Trophoblast cell (in vitro differentiated cells and primary cell): Measurements from ENCODE around the gene ALKBH7.

Source experiments
- DNase-seq, 2 donors: peaks; one replicate each; pipeline ENCODE4 v3.0.0-alpha.2; 2016
- H2AFZ ChIP-seq: 2 replicates; pipeline ENCODE4 v1.6.1; 2013; ENCODE audit warnings: low read length, moderate library complexity, mild to moderate bottlenecking; ENCODE audit not compliant: insufficient read depth, poor library complexity
- H2AK5ac ChIP-seq: 2 replicates; pipeline ENCODE4 v1.6.1; 2013; ENCODE audit warnings: mild to moderate bottlenecking, low read length
- H2BK120ac ChIP-seq: 2 replicates; pipeline ENCODE4 v1.6.1; 2013; ENCODE audit warnings: low read length, mild to moderate bottlenecking, moderate library complexity; ENCODE audit not compliant: insufficient read depth, poor library complexity
- H2BK12ac ChIP-seq: 2 replicates; pipeline ENCODE4 v1.6.1; 2013; ENCODE audit warnings: mild to moderate bottlenecking, low read length, moderate library complexity
- H2BK5ac ChIP-seq: 2 replicates; pipeline ENCODE4 v1.6.1; 2013; ENCODE audit warnings: low read length, low read depth, moderate library complexity, mild to moderate bottlenecking; ENCODE audit not compliant: poor library complexity
- H3K14ac ChIP-seq: 2 replicates; pipeline ENCODE4 v1.6.1; 2013; ENCODE audit warnings: mild to moderate bottlenecking, low read length
- H3K18ac ChIP-seq: 2 replicates; pipeline ENCODE4 v1.6.1; 2013; ENCODE audit warnings: mild to moderate bottlenecking, low read length
- H3K23ac ChIP-seq: 2 replicates; pipeline ENCODE4 v1.6.1; 2013; ENCODE audit warnings: low read length
- H3K27ac ChIP-seq: 2 replicates; pipeline ENCODE4 v1.5.1; 2013; ENCODE audit warnings: low read depth, mild to moderate bottlenecking, inconsistent platforms, low read length, moderate library complexity
- H3K27me3 ChIP-seq: 2 replicates; pipeline ENCODE4 v1.6.1; 2013; ENCODE audit warnings: inconsistent platforms, mild to moderate bottlenecking, low read length, moderate library complexity; ENCODE audit not compliant: insufficient read depth
- H3K36me3 ChIP-seq, 2 experiments: 1 replicate in 1 of 2; 2 replicates in 1 of 2; pipeline ENCODE4 v1.6.1; 2013; ENCODE audit warnings: low read length in 2 of 2, mild to moderate bottlenecking in 2 of 2, moderate library complexity in 1 of 2; ENCODE audit not compliant: insufficient read depth in 2 of 2, control insufficient read depth in 1 of 2
- H3K4ac ChIP-seq: 2 replicates; pipeline ENCODE4 v1.6.1; 2013; ENCODE audit warnings: low read depth, mild to moderate bottlenecking, low read length, moderate library complexity
- H3K4me1 ChIP-seq, 2 experiments: 1 replicate in 1 of 2; 2 replicates in 1 of 2; pipeline ENCODE4 v1.6.1; 2013; ENCODE audit warnings: low read length in 2 of 2, mild to moderate bottlenecking in 2 of 2, moderate library complexity in 1 of 2; ENCODE audit not compliant: insufficient read depth in 2 of 2, control insufficient read depth in 1 of 2
- H3K4me2 ChIP-seq: 2 replicates; pipeline ENCODE4 v1.6.1; 2013; ENCODE audit warnings: inconsistent platforms, mild to moderate bottlenecking, low read length, moderate library complexity
- H3K4me3 ChIP-seq: 2 replicates; pipeline ENCODE4 v1.5.1; 2013; ENCODE audit warnings: mild to moderate bottlenecking, low read depth, low read length, inconsistent platforms
- H3K79me1 ChIP-seq: one replicate; pipeline ENCODE4 v1.6.1; 2013; ENCODE audit warnings: low read length
- H3K79me2 ChIP-seq: 2 replicates; pipeline ENCODE4 v1.6.1; 2013; ENCODE audit warnings: low read length, mild to moderate bottlenecking; ENCODE audit not compliant: control insufficient read depth, insufficient read depth, poor library complexity
- H3K9ac ChIP-seq: 2 replicates; pipeline ENCODE4 v1.6.1; 2013; ENCODE audit warnings: mild to moderate bottlenecking, low read length
- H3K9me3 ChIP-seq: 2 replicates; pipeline ENCODE4 v1.6.1; 2013; ENCODE audit warnings: low read depth, mild to moderate bottlenecking, control low read depth, inconsistent platforms, low read length; ENCODE audit not compliant: insufficient read depth
- H4K12ac ChIP-seq: 2 replicates; pipeline ENCODE4 v1.6.1; 2013; ENCODE audit warnings: low read depth, mild to moderate bottlenecking, low read length, moderate library complexity
- H4K8ac ChIP-seq: 2 replicates; pipeline ENCODE4 v1.6.1; 2013; ENCODE audit warnings: low read depth, mild to moderate bottlenecking, low read length, moderate library complexity
- H4K91ac ChIP-seq: one replicate; pipeline ENCODE4 v1.6.1; 2013; ENCODE audit warnings: low read depth, mild to moderate bottlenecking, low read length, moderate library complexity
- WGBS: extraction: QIAGEN DNeasy Blood & Tissue Kit; methylation state at CpG from one replicate; pipeline ENCODE4 v1.1.7; 2013; ENCODE audit warnings: missing lambda C conversion rate; ENCODE audit not compliant: insufficient read length, insufficient coverage; ENCODE audit errors: extremely low coverage; 5-methylcytosine and 5-hydroxymethylcytosine counted together

The ALKBH7 gene

DNA sequence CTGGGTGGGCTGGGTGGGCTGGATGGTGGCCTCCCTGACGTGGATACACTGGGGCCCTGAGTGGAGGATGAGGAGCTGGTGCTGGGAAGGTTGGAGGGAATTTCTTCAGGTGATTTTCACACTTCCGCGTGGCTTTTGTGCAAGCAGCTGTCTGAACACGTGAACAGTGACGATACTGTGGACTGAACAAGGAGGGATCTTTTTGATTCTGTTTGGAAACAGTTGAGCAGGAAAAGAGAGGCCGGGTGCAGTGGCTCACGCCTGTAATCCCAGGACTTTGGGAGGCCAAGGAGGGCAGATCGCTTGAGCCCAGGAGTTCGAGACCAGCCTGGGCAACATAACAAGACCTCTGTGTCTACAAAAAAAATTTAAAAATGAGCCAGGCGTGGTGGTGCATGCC is 29.5 kb downstream of the ALKBH7 start:
- no peak overlapping the region for H2BK120ac ChIP-seq
- H4K12ac ChIP-seq = no peak overlapping the region
- no peak overlapping the region for H2BK12ac ChIP-seq
- no peak overlapping the region for H3K27ac ChIP-seq
- no peak overlapping the region for H4K8ac ChIP-seq
- no peak overlapping the region for H2AFZ ChIP-seq
- H3K36me3 ChIP-seq = no peaks in the 10 kb centered on the region
- H3K4me1 ChIP-seq = no peaks in the 10 kb centered on the region
- H3K79me2 ChIP-seq = no peaks in the 10 kb centered on the region
- no peak overlapping the region for H2BK5ac ChIP-seq
- no peaks in the 10 kb centered on the region for H3K9me3 ChIP-seq
- no peak overlapping the region for H3K18ac ChIP-seq
- H3K79me1 ChIP-seq = no peaks in the 10 kb centered on the region
- H2AK5ac ChIP-seq = no peak overlapping the region
- H3K23ac ChIP-seq = no peak overlapping the region
- H3K9ac ChIP-seq = no peak overlapping the region
- no peak overlapping the region for H3K4me3 ChIP-seq
- no peak for DNase-seq
- no peak overlapping the region for H3K4me2 ChIP-seq
- WGBS = no CpG with 5 or more reads among the region's 10 CpGs
- no peak overlapping the region for H4K91ac ChIP-seq
- no peak overlapping the region for H3K14ac ChIP-seq
- H3K4ac ChIP-seq = no peak overlapping the region
- no peaks in the 10 kb centered on the region for H3K27me3 ChIP-seq

DNA sequence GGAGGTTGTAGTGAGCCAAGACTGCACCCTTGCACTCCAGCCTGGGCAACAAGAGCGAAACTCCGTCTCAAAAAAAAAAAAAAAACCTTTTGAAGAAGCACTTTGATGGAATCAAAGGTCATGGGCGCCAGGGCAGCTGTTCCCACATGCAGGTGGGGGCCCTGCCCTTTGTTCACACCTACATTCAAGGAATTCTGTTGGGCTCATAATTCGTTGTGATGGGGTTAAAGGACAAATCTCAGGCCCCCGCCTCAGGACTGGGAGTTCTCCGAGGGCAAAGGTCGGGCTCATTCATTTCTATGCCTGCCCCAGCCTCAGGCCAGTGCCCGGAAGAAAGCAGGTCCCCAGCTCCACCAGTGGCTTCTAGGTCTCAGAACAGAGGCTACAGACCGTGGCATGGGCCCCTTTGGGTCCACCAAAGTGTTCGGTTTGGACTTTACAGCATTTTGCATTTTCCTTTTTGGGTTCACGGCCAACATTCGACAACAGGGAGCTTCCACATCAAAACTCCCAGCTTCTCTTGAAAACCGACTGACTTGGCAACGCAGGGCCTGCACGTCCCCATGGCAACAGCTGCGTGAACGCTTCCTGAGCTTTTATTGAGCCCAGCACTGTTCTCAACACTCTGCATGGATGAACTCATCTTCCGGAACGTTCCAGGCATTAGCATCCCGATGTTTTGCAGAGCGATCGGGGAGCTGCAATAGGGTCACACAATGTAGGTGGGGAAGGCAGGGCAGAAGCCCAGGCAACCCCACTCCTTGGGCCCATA is 30.4 kb downstream of the ALKBH7 start:
- Histone ChIP-seq H3K27ac (no peak overlapping the region), H3K18ac (no peak overlapping the region), H3K4ac (no peak overlapping the region), H2BK120ac (no peak overlapping the region), H2BK12ac (no peak overlapping the region), H3K36me3 (no peaks in the 10 kb centered on the region), H3K79me1 (no peaks in the 10 kb centered on the region), H3K9me3 (no peaks in the 10 kb centered on the region), H4K91ac (no peak overlapping the region), H2BK5ac (no peak overlapping the region), H3K9ac (no peak overlapping the region), H3K14ac (no peak overlapping the region), H3K27me3 (no peaks in the 10 kb centered on the region), H4K12ac (no peak overlapping the region), H3K4me1 (no peaks in the 10 kb centered on the region), H2AK5ac (no peak overlapping the region), H3K79me2 (no peaks in the 10 kb centered on the region), H3K4me3 (no peak overlapping the region), H4K8ac (no peak overlapping the region), H2AFZ (no peak overlapping the region), H3K23ac (no peak overlapping the region), H3K4me2 (no peak overlapping the region)
- no CpG with 5 or more reads among the region's 22 CpGs for WGBS
- no peak for DNase-seq

DNA sequence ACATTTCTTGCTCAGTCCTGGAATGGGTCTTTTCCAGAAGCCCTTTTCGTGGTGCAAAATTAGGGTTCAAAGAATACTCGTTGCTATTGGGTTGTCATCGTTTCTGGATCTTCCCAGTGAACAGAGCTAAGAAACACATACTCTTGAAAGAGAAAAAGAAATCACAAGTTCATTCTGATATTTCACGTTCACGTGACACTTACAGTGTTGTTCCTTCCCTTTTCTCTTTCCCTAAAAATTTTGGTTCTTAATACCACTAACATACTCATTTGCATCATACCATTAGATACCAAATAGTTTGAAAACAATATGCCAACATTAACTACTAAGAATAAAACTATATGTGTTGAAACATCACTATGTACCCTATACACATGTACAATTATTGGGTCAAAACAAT is 33.8 kb downstream of the ALKBH7 start:
- no peak overlapping the region for H2BK12ac ChIP-seq
- H3K4ac ChIP-seq = no peak overlapping the region
- H4K8ac ChIP-seq = no peak overlapping the region
- H2AFZ ChIP-seq = no peak overlapping the region
- H4K91ac ChIP-seq = no peak overlapping the region
- H3K14ac ChIP-seq = no peak overlapping the region
- no peaks in the 10 kb centered on the region for H3K9me3 ChIP-seq
- no peak overlapping the region for H2AK5ac ChIP-seq
- no peak overlapping the region for H2BK120ac ChIP-seq
- no CpG with 5 or more reads among the region's 5 CpGs for WGBS
- H3K23ac ChIP-seq = no peak overlapping the region
- no peak overlapping the region for H4K12ac ChIP-seq
- H3K4me2 ChIP-seq = no peak overlapping the region
- H3K79me2 ChIP-seq = no peaks in the 10 kb centered on the region
- H3K79me1 ChIP-seq = no peaks in the 10 kb centered on the region
- no peak overlapping the region for H2BK5ac ChIP-seq
- no peak overlapping the region for H3K18ac ChIP-seq
- H3K36me3 ChIP-seq = no peaks in the 10 kb centered on the region
- no peak overlapping the region for H3K27ac ChIP-seq
- H3K27me3 ChIP-seq = no peaks in the 10 kb centered on the region
- no peak overlapping the region for H3K9ac ChIP-seq
- H3K4me3 ChIP-seq = no peak overlapping the region
- no peak for DNase-seq
- H3K4me1 ChIP-seq = no peaks in the 10 kb centered on the region

DNA sequence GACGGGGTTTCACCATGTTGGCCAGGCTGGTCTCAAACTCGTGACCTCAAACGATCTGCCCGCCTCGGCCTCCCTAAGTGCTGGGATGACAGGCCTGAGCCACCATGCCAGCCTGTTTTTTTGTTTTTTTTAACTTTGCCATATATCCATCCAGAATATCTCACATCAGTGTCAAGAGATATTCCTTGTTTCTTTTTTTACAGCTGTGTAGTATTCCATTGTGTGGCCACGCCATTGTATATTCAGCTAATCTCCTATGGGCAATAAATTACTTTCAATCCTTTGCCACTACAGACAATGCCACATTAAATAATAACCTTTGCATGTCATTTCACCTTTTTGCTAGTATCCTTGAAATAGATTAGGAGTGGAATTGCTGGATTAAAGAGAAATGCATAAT is 36.8 kb downstream of the ALKBH7 start:
- no peak overlapping the region for H3K18ac ChIP-seq
- no CpG with 5 or more reads among the region's 6 CpGs for WGBS
- no peak overlapping the region for H2BK12ac ChIP-seq
- no peak overlapping the region for H3K4me3 ChIP-seq
- H3K36me3 ChIP-seq = peaks cover 7 to 10% of the 10 kb centered on the region in 2 experiments
- H3K9me3 ChIP-seq = peaks cover 1% of the 10 kb centered on the region
- H3K27me3 ChIP-seq = no peaks in the 10 kb centered on the region
- H2AFZ ChIP-seq = no peak overlapping the region
- no peaks in the 10 kb centered on the region for H3K79me1 ChIP-seq
- no peak overlapping the region for H4K91ac ChIP-seq
- no peak overlapping the region for H3K23ac ChIP-seq
- no peaks in the 10 kb centered on the region for H3K4me1 ChIP-seq
- H3K14ac ChIP-seq = no peak overlapping the region
- no peak overlapping the region for H4K8ac ChIP-seq
- no peak overlapping the region for H2BK120ac ChIP-seq
- H3K4me2 ChIP-seq = no peak overlapping the region
- no peak overlapping the region for H3K27ac ChIP-seq
- no peaks in the 10 kb centered on the region for H3K79me2 ChIP-seq
- H4K12ac ChIP-seq = no peak overlapping the region
- H2AK5ac ChIP-seq = no peak overlapping the region
- H3K9ac ChIP-seq = no peak overlapping the region
- DNase-seq = no peak
- no peak overlapping the region for H2BK5ac ChIP-seq
- no peak overlapping the region for H3K4ac ChIP-seq
